PC-9 (cell line): Measurements from ENCODE around the gene NBPF11. TPM values are rescaled to one million over a fixed set of nuclear protein-coding genes. Genes with fewer than 3 reads are reported as not detected.
"Not testable (repeated sequence)": the region's sequence is repeated elsewhere in the genome, so short reads cannot be mapped to it uniquely, and the experiment has no call there.

Experiments used
- Bru-seq: library from RNA; stranded (reverse); fragments of 400-500 nt; gene quantifications from one replicate; lab custom pipeline; 2021; lab: Mats Ljungman, UMichigan
- BruChase-seq, 2 experiments: library from RNA; stranded (reverse); fragments of 400-500 nt; gene quantifications; one replicate each; lab custom pipeline; 2021; lab: Mats Ljungman, UMichigan
- BruUV-seq: library from RNA; stranded (reverse); fragments of 400-500 nt; replicated peaks from 2 replicates; lab custom pipeline; 2021; lab: Mats Ljungman, UMichigan
- CTCF ChIA-PET: fragments of 300-600 bp; sonication (Branson Sonifier 250); formaldehyde crosslinking; loops from one replicate; lab custom pipeline; 2022; ENCODE audit warnings: antibody characterized with exemption; lab: Charles Lee
- POLR2A ChIA-PET: fragments of 300-600 bp; sonication (Branson Sonifier 250); formaldehyde crosslinking; loops from one replicate; lab custom pipeline; 2022; ENCODE audit warnings: antibody characterized with exemption; ENCODE audit not compliant: unreplicated experiment; lab: Charles Lee
- DNase-seq, 2 experiments: peaks; one replicate each; pipeline versions ENCODE4 v3.0.0 to v3.0.0-alpha.2; 2015 to 2022; ENCODE audit warnings: mixed read lengths in 1 of 2
- H2AFZ ChIP-seq: fragments of 200-600 bp; sonication (generic); 2 replicates; pipeline ENCODE4 v1.8.1; 2017; ENCODE audit warnings: antibody characterized with exemption
- H3F3A ChIP-seq: fragments of 200-600 bp; sonication (generic); 2 replicates; pipeline ENCODE4 v1.8.1; 2017; ENCODE audit warnings: antibody characterized with exemption, mild to moderate bottlenecking, low read depth; ENCODE audit not compliant: insufficient read depth
- H3K27ac ChIP-seq: fragments of 200-600 bp; sonication (generic); 2 replicates; pipeline ENCODE4 v1.6.1; 2016; ENCODE audit warnings: mixed run types
- H3K27me3 ChIP-seq: fragments of 200-600 bp; sonication (generic); 2 replicates; pipeline ENCODE4 v1.6.1; 2016; ENCODE audit warnings: low read depth, mixed run types; ENCODE audit not compliant: insufficient read depth
- H3K36me3 ChIP-seq: fragments of 200-600 bp; sonication (generic); 2 replicates; pipeline ENCODE4 v1.6.1; 2016; ENCODE audit warnings: low read depth, mixed run types
- H3K4me1 ChIP-seq: fragments of 200-600 bp; sonication (generic); replicated peaks from 2 replicates; pipeline ENCODE4 v1.6.1; 2016; ENCODE audit warnings: mixed run types; ENCODE audit not compliant: insufficient read depth
- H3K4me2 ChIP-seq: fragments of 200-600 bp; sonication (generic); 2 replicates; pipeline ENCODE4 v1.6.1; 2017; ENCODE audit warnings: mixed run types
- H3K4me3 ChIP-seq: fragments of 200-600 bp; sonication (generic); 2 replicates; pipeline ENCODE4 v1.6.1; 2016; ENCODE audit warnings: mixed run types
- H3K79me2 ChIP-seq: fragments of 200-600 bp; sonication (generic); 2 replicates; pipeline ENCODE4 v1.6.1; 2017; ENCODE audit warnings: low read depth, mixed run types
- H3K9me2 ChIP-seq: fragments of 200-600 bp; sonication (generic); 2 replicates; pipeline ENCODE4 v1.8.1; 2017; ENCODE audit warnings: mild to moderate bottlenecking; ENCODE audit not compliant: insufficient read depth
- H3K9me3 ChIP-seq: fragments of 200-600 bp; sonication (generic); 2 replicates; pipeline ENCODE4 v1.8.1; 2016; ENCODE audit warnings: low read depth; ENCODE audit not compliant: insufficient read depth
- H4K20me1 ChIP-seq: fragments of 200-600 bp; sonication (generic); 2 replicates; pipeline ENCODE4 v1.8.1; 2017; ENCODE audit not compliant: insufficient read depth
- intact Hi-C: fragments of 100-400 bp; cut with micrococcal nuclease; formaldehyde crosslinking; loops from one replicate; pipeline ENCODE4 v1.10.0; 2022; ENCODE audit not compliant: unreplicated experiment
- long read RNA-seq: library from polyadenylated mRNA; stranded (forward); transcript quantifications from one replicate; pipeline ENCODE4 v2.0.0, GENCODE V29; 2022
- total RNA-seq: library from RNA; stranded (reverse); gene quantifications from 2 replicates; pipeline ENCODE4 v1.2.3, GENCODE V29; 2021

Gene NBPF11, protein sequence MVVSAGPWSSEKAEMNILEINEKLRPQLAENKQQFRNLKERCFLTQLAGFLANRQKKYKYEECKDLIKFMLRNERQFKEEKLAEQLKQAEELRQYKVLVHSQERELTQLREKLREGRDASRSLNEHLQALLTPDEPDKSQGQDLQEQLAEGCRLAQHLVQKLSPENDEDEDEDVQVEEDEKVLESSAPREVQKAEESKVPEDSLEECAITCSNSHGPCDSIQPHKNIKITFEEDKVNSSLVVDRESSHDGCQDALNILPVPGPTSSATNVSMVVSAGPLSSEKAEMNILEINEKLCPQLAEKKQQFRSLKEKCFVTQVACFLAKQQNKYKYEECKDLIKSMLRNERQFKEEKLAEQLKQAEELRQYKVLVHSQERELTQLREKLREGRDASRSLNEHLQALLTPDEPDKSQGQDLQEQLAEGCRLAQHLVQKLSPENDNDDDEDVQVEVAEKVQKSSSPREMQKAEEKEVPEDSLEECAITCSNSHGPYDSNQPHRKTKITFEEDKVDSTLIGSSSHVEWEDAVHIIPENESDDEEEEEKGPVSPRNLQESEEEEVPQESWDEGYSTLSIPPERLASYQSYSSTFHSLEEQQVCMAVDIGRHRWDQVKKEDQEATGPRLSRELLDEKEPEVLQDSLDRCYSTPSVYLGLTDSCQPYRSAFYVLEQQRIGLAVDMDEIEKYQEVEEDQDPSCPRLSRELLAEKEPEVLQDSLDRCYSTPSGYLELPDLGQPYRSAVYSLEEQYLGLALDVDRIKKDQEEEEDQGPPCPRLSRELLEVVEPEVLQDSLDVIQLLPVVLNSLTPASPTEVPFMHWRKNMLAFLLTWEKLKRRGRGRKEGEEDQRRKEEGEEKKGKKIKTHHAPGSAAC
- total RNA-seq (12.9 and 15.3 TPM in 2 replicates), Bru-seq, nascent RNA (percentile 69 among the genes with signal in this experiment), BruChase-seq, experiment 1, labeled RNA remaining after a 2-hour chase (percentile 79 among the genes with signal in this experiment), BruChase-seq, experiment 2, labeled RNA remaining after a 6-hour chase (percentile 64 among the genes with signal in this experiment)
- long read RNA-seq, partial matches to known transcripts = 3 of 13 reads
- long read RNA-seq, other reads (novel, unspliced or antisense) = 10 of 13 reads

GRCh38 chr1:148151911-148152656 lies at the start of gene NBPF11:
NBPF11 (minus strand) TSS chr1:148152281; CDS start chr1:148127003, 25,278 bp downstream.
- peak within 1 kb of the TSS; percentile 97 for H3K4me2 ChIP-seq
- POLR2A ChIA-PET = interaction anchor here (0.6 kb wide), 1 partner anchor 437 kb away, joined by 6 read pairs; no protein-coding TSS in a partner anchor

GRCh38 chr1:148197396-148197795 lies 45.3 kb upstream of the NBPF11 start:
- H2AFZ ChIP-seq, H3K9me2 ChIP-seq, H3K36me3 ChIP-seq, H3K27ac ChIP-seq, DNase-seq, H3K9me3 ChIP-seq, H3F3A ChIP-seq, CTCF ChIA-PET, H3K27me3 ChIP-seq, intact Hi-C loops, BruUV-seq, H3K79me2 ChIP-seq, H4K20me1 ChIP-seq, POLR2A ChIA-PET, H3K4me2 ChIP-seq, H3K4me1 ChIP-seq, H3K4me3 ChIP-seq: not testable (repeated sequence)

More at GRCh38 chr1:148151911-148152656, at the start of gene NBPF11:
- H3K4me1 ChIP-seq, BruUV-seq, H3K9me2 ChIP-seq, H3F3A ChIP-seq, H3K36me3 ChIP-seq, H3K9me3 ChIP-seq, CTCF ChIA-PET, H4K20me1 ChIP-seq, intact Hi-C loops, H3K27me3 ChIP-seq: not testable (repeated sequence)
- peak within 1 kb of the TSS; percentile 82 for H2AFZ ChIP-seq
- peaks cover 17% of the 10 kb centered on the region for H3K79me2 ChIP-seq
- H3K27ac ChIP-seq = peak within 1 kb of the TSS; percentile 30
- peak; percentile 74 to 90 for DNase-seq
- H3K4me3 ChIP-seq = peak within 1 kb of the TSS; percentile 80

DNA sequence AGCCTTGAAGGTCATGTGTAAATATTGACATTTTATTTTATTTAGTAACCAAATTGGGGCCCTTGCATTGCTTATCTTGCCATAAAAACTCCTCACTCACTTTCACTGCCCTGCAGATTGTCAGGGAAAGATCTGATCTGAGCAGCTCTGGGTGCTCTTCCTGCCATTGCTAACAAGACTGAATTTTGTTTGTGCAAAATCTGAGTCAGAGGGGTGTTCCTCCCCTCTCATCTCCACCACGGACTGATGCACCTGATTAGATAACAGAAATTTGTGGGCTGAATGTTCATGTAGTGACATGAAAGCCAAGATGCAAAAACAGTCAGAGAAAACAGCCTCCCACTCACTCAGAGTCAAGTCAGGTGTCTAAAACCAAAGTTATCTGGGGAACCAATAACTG lies 44.9 kb upstream of the NBPF11 start:
- intact Hi-C loops, H3K4me2 ChIP-seq, H3K27ac ChIP-seq, H3K4me1 ChIP-seq, POLR2A ChIA-PET, H2AFZ ChIP-seq, H3K27me3 ChIP-seq, CTCF ChIA-PET, H3K36me3 ChIP-seq, H3F3A ChIP-seq, H3K4me3 ChIP-seq, BruUV-seq, H3K9me3 ChIP-seq, DNase-seq, H3K79me2 ChIP-seq, H4K20me1 ChIP-seq, H3K9me2 ChIP-seq: not testable (repeated sequence)

DNA sequence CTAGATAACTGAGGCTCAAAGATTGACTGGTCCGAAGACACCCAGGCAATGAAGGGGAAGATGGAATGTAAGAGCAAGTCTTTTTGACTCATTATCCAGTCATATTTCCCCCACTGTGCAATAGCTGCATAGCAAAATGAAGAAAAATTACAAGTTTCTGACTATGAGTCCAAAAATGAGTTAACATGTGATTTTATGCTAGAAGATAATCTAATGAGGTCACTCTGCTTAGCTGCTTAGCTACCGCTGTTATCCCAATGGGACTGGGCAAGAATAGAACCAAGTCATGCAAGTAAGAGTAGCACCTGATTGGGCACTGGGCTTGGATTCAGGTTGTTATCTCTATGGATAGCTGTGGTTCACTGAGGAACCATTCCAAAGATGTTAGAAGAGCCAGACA lies 43.0 kb upstream of the NBPF11 start:
- H3K36me3 ChIP-seq, H3K9me3 ChIP-seq, H3K4me1 ChIP-seq, BruUV-seq, H3K9me2 ChIP-seq, H3K27ac ChIP-seq, H3F3A ChIP-seq, H3K4me3 ChIP-seq, DNase-seq, H4K20me1 ChIP-seq, H2AFZ ChIP-seq, intact Hi-C loops, POLR2A ChIA-PET, H3K4me2 ChIP-seq, H3K27me3 ChIP-seq, CTCF ChIA-PET, H3K79me2 ChIP-seq: not testable (repeated sequence)

- DNase-seq, H3K4me1 ChIP-seq, H3K4me2 ChIP-seq, H3K79me2 ChIP-seq, intact Hi-C loops, H3K9me2 ChIP-seq, H3K27me3 ChIP-seq, H4K20me1 ChIP-seq, POLR2A ChIA-PET, BruUV-seq, H3K9me3 ChIP-seq, H3K27ac ChIP-seq, H3K36me3 ChIP-seq, H3F3A ChIP-seq, H3K4me3 ChIP-seq, H2AFZ ChIP-seq, CTCF ChIA-PET: not testable (repeated sequence)
These were observed 36.7 kb upstream of the NBPF11 start for GRCh38 chr1:148188768-148189167.

DNA sequence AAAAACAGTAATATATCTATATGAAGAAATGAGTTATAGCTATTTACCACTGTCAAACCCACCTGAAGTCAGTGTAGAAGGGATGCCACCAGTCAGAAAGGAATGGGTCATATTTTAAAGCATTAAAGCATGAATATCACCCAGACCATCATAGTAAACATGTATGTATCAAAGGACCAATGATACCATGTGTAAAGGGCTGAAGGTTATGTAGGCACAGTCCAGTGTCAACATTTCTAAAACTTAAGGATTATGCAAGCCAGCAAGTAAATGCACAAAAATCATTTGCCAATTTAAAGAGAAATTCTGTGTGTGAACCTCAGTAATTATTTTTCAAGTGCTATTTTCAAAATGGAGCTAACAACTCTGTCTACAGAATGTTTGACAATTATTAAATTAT lies 26.6 kb upstream of the NBPF11 start:
- H3K27me3 ChIP-seq, H4K20me1 ChIP-seq, H3K9me2 ChIP-seq, H3K4me3 ChIP-seq, H3K36me3 ChIP-seq, H3K79me2 ChIP-seq, DNase-seq, POLR2A ChIA-PET, CTCF ChIA-PET, H3K9me3 ChIP-seq, H3K4me1 ChIP-seq, H3K4me2 ChIP-seq, H3K27ac ChIP-seq, H2AFZ ChIP-seq, H3F3A ChIP-seq, BruUV-seq, intact Hi-C loops: not testable (repeated sequence)
